ENCODE results near the gene IGFBP2. TPM values are rescaled to one million over a fixed set of nuclear protein-coding genes. Genes with fewer than 3 reads are reported as not detected.
"Not testable (repeated sequence)": the region's sequence is repeated elsewhere in the genome, so short reads cannot be mapped to it uniquely, and the experiment has no call there.

IGFBP2 gene
- total RNA-seq, 6 experiments from 2014 or later = 0.28 to 0.40 TPM; not detected in 4

DNA sequence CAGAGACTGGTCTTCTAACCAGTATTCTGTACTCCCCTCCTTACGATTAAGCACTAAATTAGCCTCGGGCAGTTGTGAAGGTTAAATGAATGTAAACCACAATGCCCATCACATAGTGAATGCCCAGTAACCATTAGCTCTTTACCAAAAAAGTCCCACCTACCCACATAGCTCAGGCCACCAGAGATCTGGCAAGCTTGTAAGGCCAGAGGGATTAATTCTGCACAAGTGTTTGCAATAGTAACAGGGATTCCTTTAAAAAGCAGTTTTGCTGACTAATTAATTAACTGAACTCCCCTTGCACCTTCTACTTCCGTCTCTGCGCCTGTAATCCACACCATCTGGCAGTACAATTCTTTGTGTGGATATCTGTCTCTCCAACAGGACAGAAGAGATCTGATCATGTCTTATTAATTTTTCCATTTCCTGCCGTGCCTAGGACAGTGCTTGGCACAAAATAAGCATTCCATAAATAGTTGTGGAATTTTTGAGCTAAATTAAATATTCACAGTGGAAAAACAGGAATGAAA lies 36.2 kb upstream of the IGFBP2 start:
- H3K4me1 Mint-ChIP-seq (ENCODE audit: low read depth) = peaks cover 20% of the 10 kb centered on the region
- TF ChIP-seq, protein P1, sequence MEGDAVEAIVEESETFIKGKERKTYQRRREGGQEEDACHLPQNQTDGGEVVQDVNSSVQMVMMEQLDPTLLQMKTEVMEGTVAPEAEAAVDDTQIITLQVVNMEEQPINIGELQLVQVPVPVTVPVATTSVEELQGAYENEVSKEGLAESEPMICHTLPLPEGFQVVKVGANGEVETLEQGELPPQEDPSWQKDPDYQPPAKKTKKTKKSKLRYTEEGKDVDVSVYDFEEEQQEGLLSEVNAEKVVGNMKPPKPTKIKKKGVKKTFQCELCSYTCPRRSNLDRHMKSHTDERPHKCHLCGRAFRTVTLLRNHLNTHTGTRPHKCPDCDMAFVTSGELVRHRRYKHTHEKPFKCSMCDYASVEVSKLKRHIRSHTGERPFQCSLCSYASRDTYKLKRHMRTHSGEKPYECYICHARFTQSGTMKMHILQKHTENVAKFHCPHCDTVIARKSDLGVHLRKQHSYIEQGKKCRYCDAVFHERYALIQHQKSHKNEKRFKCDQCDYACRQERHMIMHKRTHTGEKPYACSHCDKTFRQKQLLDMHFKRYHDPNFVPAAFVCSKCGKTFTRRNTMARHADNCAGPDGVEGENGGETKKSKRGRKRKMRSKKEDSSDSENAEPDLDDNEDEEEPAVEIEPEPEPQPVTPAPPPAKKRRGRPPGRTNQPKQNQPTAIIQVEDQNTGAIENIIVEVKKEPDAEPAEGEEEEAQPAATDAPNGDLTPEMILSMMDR (IDR thresholded peaks at IDR 0.05) = no peak
- H3K4me3 Mint-ChIP-seq = peak overlapping the region; percentile 77; the same call in 1 of the 2 replicates
- no peaks in the 10 kb centered on the region for H3K36me3 Mint-ChIP-seq (ENCODE audit: low read depth)
- no peak overlapping the region for H3K27ac Mint-ChIP-seq
- no peaks in the 10 kb centered on the region for H3K9me3 Mint-ChIP-seq
- H3K27me3 Mint-ChIP-seq (ENCODE audit: insufficient read depth) = peaks cover 20% of the 10 kb centered on the region
- no peak for DNase-seq

DNA sequence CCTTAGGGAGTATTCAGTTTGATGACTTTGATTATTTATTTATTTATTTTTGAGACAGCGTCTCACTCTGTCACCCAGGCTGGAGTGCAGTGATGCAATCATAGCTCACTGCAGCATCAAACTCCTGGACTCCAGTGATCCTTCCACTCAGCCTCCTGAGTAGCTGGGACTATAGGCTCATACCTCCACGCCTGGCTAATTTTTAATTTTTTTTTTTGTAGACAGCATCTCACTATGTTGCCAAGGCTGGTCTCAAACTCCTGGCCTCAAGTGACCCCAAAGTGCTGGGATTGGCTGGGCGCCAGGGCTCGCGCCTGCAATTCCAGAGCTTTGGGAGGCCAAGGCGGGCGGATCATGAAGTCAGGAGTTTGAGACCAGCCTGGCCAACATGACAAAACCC lies 35.4 kb upstream of the IGFBP2 start:
- H3K4me3 Mint-ChIP-seq; H3K27ac Mint-ChIP-seq; H3K36me3 Mint-ChIP-seq (ENCODE audit: low read depth); DNase-seq; H3K9me3 Mint-ChIP-seq: not testable (repeated sequence)
- Mint-ChIP-seq H3K4me1 (ENCODE audit: low read depth) (peaks cover 20% of the 10 kb centered on the region), H3K27me3 (ENCODE audit: insufficient read depth) (peaks cover 27% of the 10 kb centered on the region)

DNA sequence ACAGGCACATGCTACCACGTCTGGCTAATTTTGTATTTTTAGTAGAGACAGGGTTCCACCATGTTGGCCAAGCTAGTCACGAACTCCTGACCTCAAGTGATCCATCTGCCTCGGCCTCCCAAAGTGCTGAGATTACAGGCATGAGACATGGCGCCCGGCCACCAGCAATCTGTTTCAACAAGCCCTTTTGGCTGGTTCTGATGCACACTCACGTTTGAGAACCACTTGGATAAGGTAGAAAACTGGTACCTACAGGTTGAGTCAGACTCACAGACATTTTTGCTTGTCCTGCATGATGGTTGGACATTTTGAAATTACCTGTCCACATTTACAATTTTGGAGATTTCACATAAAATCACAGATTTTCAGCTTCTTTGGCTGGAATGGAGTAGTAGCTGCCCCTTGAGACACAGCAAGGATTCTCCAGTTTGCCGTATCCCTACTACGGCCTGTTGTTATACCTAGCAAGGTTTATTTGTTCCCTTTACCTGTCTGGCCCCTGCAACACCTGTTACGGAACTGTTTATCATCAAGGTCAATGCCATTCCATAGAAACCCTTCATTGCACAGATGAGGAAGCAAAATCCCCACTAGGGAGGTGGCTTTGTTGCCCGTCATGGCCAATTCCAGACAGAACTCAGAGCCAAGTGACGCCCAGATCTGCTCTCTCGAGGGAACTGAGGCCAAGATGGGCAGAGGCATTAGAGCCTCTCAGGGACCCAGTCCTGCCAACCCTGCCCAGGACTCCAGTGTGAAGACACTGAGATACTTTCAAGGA lies 31.4 kb upstream of the IGFBP2 start:
- H3K27ac Mint-ChIP-seq = no peak overlapping the region
- H3K9me3 Mint-ChIP-seq = no peaks in the 10 kb centered on the region
- H3K27me3 Mint-ChIP-seq (ENCODE audit: insufficient read depth) = peaks cover 50% of the 10 kb centered on the region
- DNase-seq = no peak
- TF ChIP-seq, protein P1 (IDR thresholded peaks at IDR 0.05) = no peak
- no peak overlapping the region for H3K4me3 Mint-ChIP-seq
- peaks cover 9% of the 10 kb centered on the region for H3K4me1 Mint-ChIP-seq (ENCODE audit: low read depth)
- H3K36me3 Mint-ChIP-seq (ENCODE audit: low read depth) = no peaks in the 10 kb centered on the region

DNA sequence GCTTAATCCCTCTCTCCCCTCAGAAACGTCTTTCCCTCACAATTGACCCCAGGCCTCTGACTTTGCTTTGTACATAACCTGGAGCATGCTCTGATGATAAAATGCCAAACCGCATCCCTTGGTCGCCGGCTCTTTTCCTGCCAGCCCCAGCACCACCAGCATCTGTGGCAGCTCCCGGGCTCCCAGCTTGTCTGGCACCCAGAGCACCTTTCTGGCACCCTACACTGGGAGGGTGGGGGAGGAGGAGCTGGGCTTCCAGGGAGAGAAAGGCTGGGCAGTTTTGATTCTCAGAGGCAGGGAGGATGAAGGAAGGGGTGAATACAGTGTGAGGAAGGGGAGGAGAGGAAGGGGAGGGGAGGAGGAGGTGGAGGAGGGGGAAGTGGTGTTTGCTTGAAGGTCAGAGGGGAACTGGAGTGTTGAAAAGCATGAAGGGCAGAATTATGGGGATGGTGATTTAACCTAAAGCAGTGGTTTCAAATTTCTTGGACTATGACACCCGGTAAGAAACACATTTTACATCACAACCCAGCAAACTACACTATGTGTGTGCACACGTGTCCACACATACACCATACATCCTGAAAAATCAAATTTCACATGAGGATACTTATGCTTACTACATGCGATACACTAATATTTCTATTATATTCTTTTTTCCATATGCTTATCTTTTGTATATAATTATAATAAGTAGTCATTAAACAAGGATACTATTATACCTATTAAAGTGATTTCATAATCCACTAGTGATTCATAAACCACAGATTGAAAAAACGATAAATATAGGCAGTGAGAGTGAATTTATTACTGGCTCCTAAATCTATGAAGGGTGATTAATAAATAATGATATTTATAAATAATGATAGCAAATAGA lies 30.0 kb upstream of the IGFBP2 start:
- no peak overlapping the region for H3K4me3 Mint-ChIP-seq
- H3K9me3 Mint-ChIP-seq = no peaks in the 10 kb centered on the region
- no peak for DNase-seq
- peaks cover 63% of the 10 kb centered on the region for H3K27me3 Mint-ChIP-seq (ENCODE audit: insufficient read depth)
- H3K27ac Mint-ChIP-seq = no peak overlapping the region
- no peaks in the 10 kb centered on the region; the same call in 1 of the 2 replicates for H3K36me3 Mint-ChIP-seq (ENCODE audit: low read depth)
- H3K4me1 Mint-ChIP-seq (ENCODE audit: low read depth) = no peaks in the 10 kb centered on the region
- TF ChIP-seq, protein P1 (IDR thresholded peaks at IDR 0.05) = no peak

DNA sequence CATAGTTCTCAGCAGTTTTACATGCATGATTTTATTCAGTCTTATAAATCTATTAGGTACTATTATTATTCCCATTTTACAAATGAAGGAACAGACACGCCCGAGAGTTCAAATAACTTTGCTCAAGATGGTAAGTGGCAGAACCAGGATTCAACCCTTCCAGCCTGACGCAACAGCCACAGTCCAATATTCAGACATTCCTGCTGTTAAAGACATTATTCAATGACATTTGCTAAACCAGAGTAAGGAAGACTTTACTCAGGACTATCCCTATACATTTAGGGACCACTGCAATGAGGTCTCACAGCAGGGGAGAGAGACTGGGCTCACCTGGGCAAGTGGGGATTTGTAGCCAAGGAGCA lies 29.4 kb upstream of the IGFBP2 start:
- no peak overlapping the region for H3K27ac Mint-ChIP-seq
- peaks cover 63% of the 10 kb centered on the region for H3K27me3 Mint-ChIP-seq (ENCODE audit: insufficient read depth)
- TF ChIP-seq, protein P1 (IDR thresholded peaks at IDR 0.05) = no peak

More for the DNA sequence above, 29.4 kb upstream of the IGFBP2 start:
- H3K9me3 Mint-ChIP-seq = no peaks in the 10 kb centered on the region
- no peaks in the 10 kb centered on the region; the same call in 1 of the 2 replicates for H3K36me3 Mint-ChIP-seq (ENCODE audit: low read depth)
- no peaks in the 10 kb centered on the region for H3K4me1 Mint-ChIP-seq (ENCODE audit: low read depth)
- no peak for DNase-seq
- no peak overlapping the region for H3K4me3 Mint-ChIP-seq
